Psoas muscle (tissue), 8 donors: Measurements from ENCODE around the gene ZFYVE19. TPM values are rescaled to one million over a fixed set of nuclear protein-coding genes. Genes with fewer than 3 reads are reported as not detected.

Experiments
- ATAC-seq, 4 donors: fragments of 200-7000 bp; cut with Tn5 transposase; one replicate each; pipeline ENCODE4 v1.9.1; 2020; ENCODE audit warnings: moderate library complexity in 3 of 4, mild to moderate bottlenecking in 2 of 4
- DNase-seq, 2 donors: peaks; one replicate each; pipeline ENCODE4 v3.0.0-alpha.2; 2020
- H3K27ac ChIP-seq: fragments of 200-600 bp; one replicate; pipeline ENCODE4 v1.8.0; 2022
- H3K27me3 ChIP-seq, 3 donors: fragments of 200-600 bp in 1 of 3; one replicate each; pipeline versions ENCODE4 v1.6.1 to v1.8.0; 2013 to 2022; ENCODE audit warnings: low read length in 2 of 3, mild to moderate bottlenecking in 2 of 3, moderate library complexity in 1 of 3; ENCODE audit not compliant: insufficient read depth in 3 of 3
- H3K36me3 ChIP-seq, 2 donors: fragments of 200-600 bp in 1 of 2; one replicate each; pipeline versions ENCODE4 v1.6.1 to v1.8.0; 2013 to 2022; ENCODE audit warnings: low read depth in 1 of 2, mild to moderate bottlenecking in 1 of 2, moderate library complexity in 1 of 2; ENCODE audit not compliant: insufficient read depth in 1 of 2
- H3K4me1 ChIP-seq: fragments of 200-600 bp; one replicate; pipeline ENCODE4 v1.8.0; 2022
- H3K4me3 ChIP-seq: fragments of 200-600 bp; one replicate; pipeline ENCODE4 v1.8.0; 2022; ENCODE audit warnings: mild to moderate bottlenecking
- H3K9me3 ChIP-seq: fragments of 200-600 bp; one replicate; pipeline ENCODE4 v1.8.0; 2022
- WGBS, 3 donors: extraction: QIAGEN DNeasy Blood & Tissue Kit; methylation state at CpG; one replicate each; pipeline versions ENCODE4 v1.1.6 to v1.1.7; 2013; 5-methylcytosine and 5-hydroxymethylcytosine counted together
- intact Hi-C, 2 donors: fragments of 100-400 bp; cut with DNase I; formaldehyde crosslinking; loops; one replicate each; pipeline versions ENCODE4 v1.11.0 to v1.14.2; 2022
- polyA plus RNA-seq, 3 donors: library from polyadenylated mRNA; stranded (reverse); fragments of 200-250 nt; gene quantifications; one replicate each; pipeline ENCODE4 v1.2.3, GENCODE V29; 2013
- total RNA-seq, 4 donors: library from RNA; stranded (reverse); fragmentation: NEBNext Ultra II Directional in 2 of 4; extraction: Animal tissue kit (Norgen Biotek cat#: 25700) in 2 of 4; gene quantifications; one replicate each; pipeline versions ENCODE4 v1.2.1 to v1.2.4, GENCODE V29; 2021 to 2023
- TF ChIP-seq, protein P1 (sequence below): fragments of 200-600 bp; IDR thresholded peaks from one replicate; pipeline ENCODE4 v1.8.0; 2022; ENCODE audit warnings: antibody characterized with exemption
- donor health status: healthy with polysubstance abuse.
- donor health status: DM: no; HTN: no; CAD: no; lungs with moderate emphysema.
- donor health status: Bipolar disorder and iron deficiency.
- donor health status: healthy.
- donor health status: DM: yes; HTN: yes; CAD: no.
- donor health status: DM: no; HTN: no; CAD: no.
- donor health status: DM: no; HTN: no; CAD: no.
- donor health status: DM: yes; HTN: yes; CAD: no.

The ZFYVE19 gene
- total and polyA plus RNA-seq, 7 donors = 9.1 to 31.5 (median 12.4) TPM

- ATAC-seq (no peak), DNase-seq (peak in 1 of 2 donors; percentile 15)
- Histone ChIP-seq H3K4me1 (no peaks in the 10 kb centered on the region), H3K4me3 (no peak overlapping the region), H3K27me3 (peaks cover 0 to 19% (median 11%) of the 10 kb centered on the region in 3 donors), H3K9me3 (no peaks in the 10 kb centered on the region), H3K36me3 (no peaks in the 10 kb centered on the region), H3K27ac (no peak overlapping the region)
- 75 to 83% (median 81%) methylated on average over 5 of the region's 5 CpGs for WGBS, 3 donors
- intact Hi-C loops = no loop called here
- TF ChIP-seq, protein P1, sequence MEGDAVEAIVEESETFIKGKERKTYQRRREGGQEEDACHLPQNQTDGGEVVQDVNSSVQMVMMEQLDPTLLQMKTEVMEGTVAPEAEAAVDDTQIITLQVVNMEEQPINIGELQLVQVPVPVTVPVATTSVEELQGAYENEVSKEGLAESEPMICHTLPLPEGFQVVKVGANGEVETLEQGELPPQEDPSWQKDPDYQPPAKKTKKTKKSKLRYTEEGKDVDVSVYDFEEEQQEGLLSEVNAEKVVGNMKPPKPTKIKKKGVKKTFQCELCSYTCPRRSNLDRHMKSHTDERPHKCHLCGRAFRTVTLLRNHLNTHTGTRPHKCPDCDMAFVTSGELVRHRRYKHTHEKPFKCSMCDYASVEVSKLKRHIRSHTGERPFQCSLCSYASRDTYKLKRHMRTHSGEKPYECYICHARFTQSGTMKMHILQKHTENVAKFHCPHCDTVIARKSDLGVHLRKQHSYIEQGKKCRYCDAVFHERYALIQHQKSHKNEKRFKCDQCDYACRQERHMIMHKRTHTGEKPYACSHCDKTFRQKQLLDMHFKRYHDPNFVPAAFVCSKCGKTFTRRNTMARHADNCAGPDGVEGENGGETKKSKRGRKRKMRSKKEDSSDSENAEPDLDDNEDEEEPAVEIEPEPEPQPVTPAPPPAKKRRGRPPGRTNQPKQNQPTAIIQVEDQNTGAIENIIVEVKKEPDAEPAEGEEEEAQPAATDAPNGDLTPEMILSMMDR = no peak
Observed at GRCh38 chr15:40838756-40839155, 31.9 kb downstream of the ZFYVE19 start.

DNA sequence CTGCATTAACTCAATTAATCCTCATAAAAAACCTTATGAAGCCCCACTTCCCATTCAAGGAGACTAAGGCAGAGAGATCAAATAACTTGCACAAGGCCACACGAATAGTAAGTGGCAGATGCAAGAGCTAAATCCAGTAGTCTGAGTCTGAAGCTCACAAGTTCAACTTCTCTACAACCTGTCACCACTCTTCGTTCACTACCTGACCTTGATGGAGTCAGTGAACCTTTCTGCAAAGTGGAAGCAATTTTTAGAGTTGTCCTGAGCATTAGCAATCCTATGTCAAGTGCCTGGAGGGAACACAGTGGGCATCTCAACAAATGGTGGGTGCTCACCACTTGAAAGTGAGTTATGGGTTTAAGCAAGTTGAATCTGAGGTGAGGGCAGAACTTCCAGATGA is 34.9 kb downstream of the ZFYVE19 start:
- Histone ChIP-seq H3K4me3 (no peak overlapping the region), H3K36me3 (no peaks in the 10 kb centered on the region), H3K27me3 (peaks cover 0 to 49% (median 22%) of the 10 kb centered on the region in 3 donors), H3K27ac (no peak overlapping the region), H3K9me3 (no peaks in the 10 kb centered on the region), H3K4me1 (peaks cover 8% of the 10 kb centered on the region)
- intact Hi-C loops = loop anchor here (10.0 kb wide), 1 partner anchor 57 kb away; no protein-coding TSS in a partner anchor
- ATAC-seq = no peak
- WGBS, 3 donors = 63 to 76% (median 68%) methylated on average over 2 of the region's 2 CpGs
- no peak for DNase-seq
- TF ChIP-seq, protein P1 = no peak

- no peak overlapping the region for H3K27ac ChIP-seq
- no peaks in the 10 kb centered on the region for H3K36me3 ChIP-seq
- H3K9me3 ChIP-seq = no peaks in the 10 kb centered on the region
- 13 to 15% (median 15%) methylated on average over 31 to 34 of the region's 34 CpGs for WGBS, 3 donors
- H3K4me3 ChIP-seq = peak overlapping the region; percentile 58
- DNase-seq = no peak
- TF ChIP-seq, protein P1 = no peak
- H3K4me1 ChIP-seq = peaks cover 8% of the 10 kb centered on the region
- intact Hi-C loops = loop anchor here (10.0 kb wide), 1 partner anchor 59 kb away; no protein-coding TSS in a partner anchor
- no peak for ATAC-seq
- H3K27me3 ChIP-seq = peaks cover 0 to 51% (median 22%) of the 10 kb centered on the region in 3 donors
Observed at GRCh38 chr15:40843261-40843884, 36.5 kb downstream of the ZFYVE19 start.

GRCh38 chr15:40843885-40844695 is 37.2 kb downstream of the ZFYVE19 start, which contains the start of gene SPINT1:
Gene SPINT1 (plus strand): TSS chr15:40844048. CDS start chr15:40844555, 507 bp downstream.
- no peak within 1 kb of the TSS for H3K27ac ChIP-seq
- 1% methylated on average over 55 to 89 of the region's 89 CpGs for WGBS, 3 donors
- peaks cover 0 to 51% (median 22%) of the 10 kb centered on the region in 3 donors for H3K27me3 ChIP-seq
- H3K4me1 ChIP-seq = peaks cover 8% of the 10 kb centered on the region
- no peaks in the 10 kb centered on the region for H3K36me3 ChIP-seq
- H3K4me3 ChIP-seq = peak within 1 kb of the TSS; percentile 58
- TF ChIP-seq, protein P1 = no peak
- H3K9me3 ChIP-seq = no peaks in the 10 kb centered on the region
- intact Hi-C loops = loop anchor here (10.0 kb wide), 1 partner anchor 59 kb away; no protein-coding TSS in a partner anchor
- ATAC-seq (peak in 3 of 4 donors; percentile 22 to 38 (median 38)), DNase-seq (no peak)
